Fibroblast of peridontal ligament (primary cell): ENCODE results near the gene TXNL4B.
"Not testable (repeated sequence)": the region's sequence is repeated elsewhere in the genome, so short reads cannot be mapped to it uniquely, and the experiment has no call there.

ENCODE experiments used
- DNase-seq: peaks from one replicate; pipeline ENCODE4 v3.0.0-alpha.2; 2010; ENCODE audit errors: extremely low read depth

Gene TXNL4B

DNA sequence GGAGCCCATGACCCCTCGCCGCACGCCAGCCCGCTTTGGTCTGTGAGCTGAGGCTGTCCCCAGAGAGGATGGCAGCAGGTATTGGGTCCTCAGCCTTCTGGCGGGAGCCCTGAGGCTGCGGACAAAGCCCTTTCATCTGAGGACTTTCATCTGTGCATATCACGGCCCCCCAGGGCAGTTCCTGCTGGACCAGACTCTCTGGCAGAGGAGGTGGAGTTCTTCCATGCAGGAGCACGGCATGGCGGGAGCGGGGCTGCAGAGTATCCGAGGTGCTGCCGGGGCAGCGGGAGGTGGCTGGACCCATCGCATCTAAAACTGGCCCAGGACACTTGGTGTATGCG lies 19.0 kb upstream of the TXNL4B start:
- no peak for DNase-seq

DNA sequence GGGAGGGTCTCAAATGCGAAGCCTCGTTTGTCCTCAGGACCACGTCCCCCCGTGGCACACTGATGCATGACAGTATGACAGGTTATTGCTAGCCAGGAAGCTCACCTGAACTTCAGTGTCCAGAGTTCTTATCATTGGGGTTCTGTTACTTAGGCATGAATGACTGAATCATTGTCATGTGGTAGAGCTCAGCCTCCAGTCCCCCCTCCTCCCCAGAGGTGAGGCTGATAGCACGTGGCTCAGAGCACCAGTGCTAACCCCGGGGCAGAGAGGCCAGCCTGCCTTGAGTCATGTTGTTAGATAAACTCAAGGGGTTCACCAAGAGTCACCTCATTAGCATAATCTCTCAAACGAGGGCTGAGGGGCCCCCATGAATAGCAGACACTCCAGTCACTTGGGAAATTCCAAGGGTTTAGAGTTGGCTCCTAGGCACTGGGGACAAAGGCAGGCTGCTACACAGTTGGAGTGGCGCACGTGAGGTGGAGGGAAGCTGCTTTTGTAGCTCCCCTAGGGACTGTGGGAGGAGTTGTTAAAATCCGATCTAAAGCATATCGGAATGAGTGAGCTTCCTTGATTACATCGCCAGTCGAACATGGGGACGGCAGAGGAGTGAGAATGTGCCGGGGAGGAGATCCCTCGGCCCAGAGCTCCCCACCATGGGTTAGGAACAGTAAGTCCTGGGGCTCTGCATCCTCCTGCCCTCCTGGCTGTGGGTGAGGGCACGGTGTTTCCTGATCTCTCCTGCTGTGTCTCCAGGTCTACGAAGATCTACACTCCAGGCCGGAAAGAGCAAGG lies 18.4 kb upstream of the TXNL4B start:
- DNase-seq = no peak

DNA sequence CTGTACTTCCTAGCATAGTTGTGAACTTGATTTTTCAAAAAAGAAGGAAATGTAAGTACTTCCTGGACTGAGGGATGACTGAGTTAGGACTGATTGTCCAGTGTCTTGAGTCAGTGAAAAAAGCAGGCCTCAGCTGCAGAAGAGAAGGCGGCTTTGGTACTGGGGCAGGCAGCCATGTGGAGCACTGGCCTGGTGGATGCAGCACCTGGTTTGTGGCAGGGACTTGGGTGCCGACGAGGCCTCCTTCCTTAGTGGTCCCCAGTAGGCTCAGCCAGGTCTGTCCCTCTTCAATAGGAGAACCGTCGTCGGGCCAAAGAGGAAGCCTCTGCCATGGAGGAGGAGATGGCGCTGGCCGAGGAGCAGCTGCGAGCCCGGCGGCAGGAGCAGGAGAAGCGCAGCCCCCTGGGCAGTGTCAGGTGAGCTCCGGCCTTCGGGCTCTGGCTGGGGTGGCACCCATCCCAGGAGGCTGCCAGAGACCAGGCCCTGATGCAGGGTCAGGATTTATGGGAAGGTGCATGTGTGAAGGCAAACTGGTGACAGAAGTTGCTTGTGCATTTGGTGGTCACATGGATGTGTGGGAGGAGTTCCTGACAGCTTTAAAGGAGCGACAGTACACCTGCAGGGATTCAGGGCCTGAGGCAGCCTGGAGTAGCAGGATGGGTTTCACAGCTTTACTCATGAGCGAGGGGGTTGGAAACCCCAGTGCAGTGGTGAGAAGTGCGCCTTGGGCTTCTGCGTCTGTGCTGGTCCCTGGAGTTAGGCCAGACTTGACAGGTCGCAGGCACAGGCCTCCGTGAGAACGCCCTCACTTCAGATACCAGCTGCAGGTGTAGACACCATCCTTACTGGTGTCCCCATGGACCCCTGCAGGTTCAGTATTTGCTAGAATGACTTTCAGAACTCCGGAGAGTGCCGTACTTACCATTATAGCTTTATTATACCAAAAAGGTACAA lies 17.5 kb upstream of the TXNL4B start:
- no peak for DNase-seq

DNA sequence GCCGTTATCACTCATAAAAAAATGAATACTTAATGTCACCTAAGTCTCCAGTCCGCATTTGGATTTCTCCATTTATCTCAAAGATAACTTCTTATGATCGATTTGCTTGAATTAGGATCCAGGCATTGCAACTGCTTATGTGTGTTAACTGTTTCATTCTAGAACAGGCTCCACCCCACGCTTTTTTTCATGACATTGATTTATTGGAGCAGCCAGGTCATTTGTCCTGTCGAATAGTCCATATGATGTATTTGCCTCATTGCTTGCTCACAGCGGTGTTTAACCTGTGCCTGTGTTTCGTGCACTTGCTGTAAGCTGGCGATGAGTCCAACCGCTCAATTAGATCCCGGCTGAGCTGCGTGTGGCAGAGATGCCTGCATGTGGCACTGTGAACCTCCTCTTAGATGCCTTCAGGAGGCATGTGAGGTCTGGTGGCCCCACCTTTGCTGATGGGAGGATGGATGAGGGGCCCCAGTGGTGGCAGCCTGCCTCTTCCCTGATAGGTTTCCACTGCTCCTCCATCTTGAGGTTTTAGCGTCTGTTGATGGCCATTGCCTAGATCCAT lies 16.6 kb upstream of the TXNL4B start:
- no peak for DNase-seq

DNA sequence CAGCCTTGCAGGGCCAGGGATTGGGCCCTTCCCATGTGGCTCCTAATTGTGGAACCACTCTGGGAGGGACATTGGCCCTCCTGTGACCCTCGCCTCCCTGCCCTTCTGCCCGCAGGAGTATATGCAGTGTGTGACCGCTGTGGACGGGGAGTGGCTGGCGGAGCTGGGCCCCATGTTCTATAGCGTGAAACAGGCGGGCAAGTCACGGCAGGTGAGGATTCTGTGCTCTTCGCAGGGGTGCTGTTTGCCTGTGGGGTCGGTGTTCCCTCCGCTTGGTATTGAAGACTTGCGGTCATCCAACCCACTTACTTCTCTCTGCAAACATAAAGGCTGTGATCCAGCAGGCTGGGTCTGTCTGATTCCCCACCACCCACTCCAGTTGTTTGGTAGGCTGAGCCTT lies 15.9 kb upstream of the TXNL4B start:
- DNase-seq = no peak

DNA sequence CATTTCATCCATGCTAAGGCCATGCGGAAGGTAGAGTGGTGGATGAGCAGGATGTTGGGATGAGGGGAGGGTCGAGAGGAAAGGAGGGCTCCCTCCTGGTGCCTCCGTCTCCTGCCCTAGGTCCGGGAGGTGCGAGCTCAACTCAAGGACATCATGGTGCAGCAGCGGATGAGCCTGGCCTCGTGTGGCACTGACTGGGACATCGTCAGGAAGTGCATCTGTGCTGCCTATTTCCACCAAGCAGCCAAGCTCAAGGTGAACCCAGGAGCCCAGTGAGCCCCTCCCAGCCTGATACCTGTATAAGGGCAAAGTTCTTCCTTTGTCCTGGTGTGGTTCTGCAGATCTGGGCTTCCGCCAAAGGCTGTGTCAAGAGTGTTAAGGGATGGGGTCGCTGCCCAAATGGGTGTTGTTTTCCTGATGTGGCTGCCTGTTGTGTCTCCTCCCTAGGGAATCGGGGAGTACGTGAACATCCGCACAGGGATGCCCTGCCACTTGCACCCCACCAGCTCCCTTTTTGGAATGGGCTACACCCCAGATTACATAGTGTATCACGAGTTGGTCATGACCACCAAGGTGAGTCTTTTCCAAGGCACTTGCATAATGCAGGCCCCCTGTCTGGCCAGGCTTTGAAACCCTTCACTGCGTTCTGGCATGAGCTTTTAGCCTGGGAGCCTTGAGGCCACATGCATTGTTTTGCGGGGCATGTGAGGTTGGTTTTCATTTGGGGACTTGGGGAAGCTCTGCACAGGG lies 15.1 kb upstream of the TXNL4B start:
- DNase-seq = no peak

DNA sequence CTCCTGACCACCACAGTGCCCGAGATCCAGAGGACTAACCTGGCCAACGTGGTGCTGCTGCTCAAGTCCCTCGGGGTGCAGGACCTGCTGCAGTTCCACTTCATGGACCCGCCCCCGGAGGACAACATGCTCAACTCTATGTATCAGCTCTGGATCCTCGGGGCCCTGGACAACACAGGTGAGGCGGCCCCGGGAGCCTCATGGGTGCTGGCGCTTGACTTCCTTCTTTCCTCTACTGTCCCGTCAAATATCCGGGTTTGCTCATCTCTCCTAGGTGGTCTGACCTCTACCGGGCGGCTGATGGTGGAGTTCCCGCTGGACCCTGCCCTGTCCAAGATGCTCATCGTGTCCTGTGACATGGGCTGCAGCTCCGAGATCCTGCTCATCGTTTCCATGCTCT lies 14.0 kb upstream of the TXNL4B start:
- no peak for DNase-seq

DNA sequence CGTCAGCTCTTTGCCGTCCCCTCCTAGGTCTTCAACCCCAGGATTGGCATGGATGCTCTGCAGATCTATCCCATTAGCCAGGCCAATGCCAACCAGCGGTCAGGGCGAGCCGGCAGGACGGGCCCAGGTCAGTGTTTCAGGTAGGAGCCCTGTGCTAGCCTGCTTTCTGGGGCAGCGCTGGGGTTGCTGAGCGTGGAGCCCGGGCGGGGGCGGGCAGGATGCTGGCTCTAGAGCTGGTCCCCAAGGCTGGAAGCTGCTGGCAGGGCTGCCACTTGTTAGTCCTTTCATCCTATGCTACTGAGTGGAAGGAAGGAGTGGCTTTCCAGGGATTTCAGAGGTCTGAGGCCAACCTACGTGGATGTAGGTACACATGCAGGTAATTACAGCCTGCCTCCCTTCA lies 12.6 kb upstream of the TXNL4B start:
- DNase-seq = no peak

DNA sequence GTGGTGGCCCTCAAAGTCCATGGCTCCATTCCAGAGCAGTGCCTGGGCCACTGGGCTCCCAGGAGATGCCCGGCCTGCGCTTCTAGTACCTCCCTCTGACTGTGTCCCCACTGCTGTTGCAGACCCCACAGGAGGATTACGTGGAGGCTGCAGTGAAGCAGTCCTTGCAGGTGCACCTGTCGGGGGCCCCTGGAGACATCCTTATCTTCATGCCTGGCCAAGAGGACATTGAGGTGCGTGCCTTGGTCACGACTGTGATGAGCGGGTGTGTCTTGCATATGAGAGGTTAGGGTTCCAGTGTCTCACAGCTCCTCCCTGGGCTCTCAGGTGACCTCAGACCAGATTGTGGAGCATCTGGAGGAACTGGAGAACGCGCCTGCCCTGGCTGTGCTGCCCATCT lies 11.5 kb upstream of the TXNL4B start:
- DNase-seq = no peak

DNA sequence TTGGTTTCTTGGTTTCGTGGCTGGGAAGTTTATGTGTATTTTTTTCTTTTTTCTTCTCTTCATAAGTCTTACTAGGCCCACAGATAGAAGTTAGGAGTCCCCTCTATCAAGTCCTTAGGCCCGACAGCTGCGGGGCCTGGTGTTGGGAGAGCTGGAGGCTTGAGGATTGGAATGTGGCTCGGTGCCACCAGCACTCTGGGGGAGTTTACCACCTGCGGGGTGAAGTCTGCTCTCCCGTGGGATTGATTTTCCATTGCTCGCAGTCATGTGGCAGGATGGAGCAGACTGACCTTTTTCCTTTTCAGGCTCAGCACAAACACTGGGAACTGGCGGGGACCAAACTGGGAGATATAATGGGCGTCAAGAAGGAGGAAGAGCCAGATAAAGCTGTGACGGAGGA lies 7.8 kb upstream of the TXNL4B start:
- DNase-seq = no peak

DNA sequence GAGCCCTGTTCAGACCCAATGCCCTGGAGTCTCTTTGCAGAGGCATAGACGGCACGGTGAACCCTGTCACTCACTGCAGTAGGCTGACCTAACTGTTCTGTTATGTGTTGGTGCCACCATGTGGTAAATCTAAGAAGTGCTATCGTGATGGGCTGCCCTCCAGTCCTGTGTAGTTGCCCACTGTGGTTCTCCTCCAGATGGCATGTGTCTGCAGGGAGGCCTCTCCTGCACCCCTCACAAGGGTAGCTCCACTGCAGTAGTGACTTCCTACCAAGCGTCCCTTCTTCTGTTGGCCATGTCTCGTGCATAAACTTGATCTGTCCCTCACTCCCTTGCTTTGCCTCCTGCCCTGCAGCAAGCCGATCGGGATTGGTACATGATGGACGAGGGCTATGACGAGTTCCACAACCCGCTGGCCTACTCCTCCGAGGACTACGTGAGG lies 6.0 kb upstream of the TXNL4B start:
- peak; percentile 54 for DNase-seq

DNA sequence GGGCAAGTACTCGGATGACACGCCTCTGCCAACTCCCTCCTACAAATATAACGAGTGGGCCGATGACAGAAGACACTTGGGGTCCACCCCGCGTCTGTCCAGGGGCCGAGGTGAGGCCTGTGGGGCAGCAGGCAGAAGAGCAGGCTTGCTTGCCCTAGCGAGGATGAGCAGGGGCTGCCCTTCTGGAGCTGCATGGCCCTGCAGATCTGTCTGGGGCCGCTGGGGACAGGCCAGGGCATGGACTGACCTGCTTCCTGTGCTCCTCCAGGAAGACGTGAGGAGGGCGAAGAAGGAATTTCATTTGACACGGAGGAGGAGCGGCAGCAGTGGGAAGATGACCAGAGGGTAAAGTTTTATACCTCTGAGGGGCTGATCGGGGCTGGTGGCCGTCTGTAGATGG lies 5.5 kb upstream of the TXNL4B start:
- DNase-seq = no peak

DNA sequence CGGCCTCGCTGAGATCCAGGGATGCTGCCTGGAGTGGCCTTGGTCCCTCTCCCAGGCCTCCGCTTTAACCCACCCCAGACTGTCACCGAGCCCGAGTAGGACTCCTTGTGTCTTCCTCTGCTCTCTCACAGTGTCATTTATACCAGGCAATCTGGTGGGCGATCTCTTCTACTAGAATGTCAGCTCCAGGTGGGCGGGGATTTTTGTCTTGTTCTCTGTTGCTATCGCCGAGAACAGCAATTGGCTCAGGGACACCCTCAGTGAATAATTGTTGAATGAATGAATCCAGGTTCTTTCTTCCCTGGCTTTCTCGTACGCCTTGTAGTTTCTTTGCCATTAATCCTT lies 818 bp upstream of the TXNL4B start:
- no peak for DNase-seq

DNA sequence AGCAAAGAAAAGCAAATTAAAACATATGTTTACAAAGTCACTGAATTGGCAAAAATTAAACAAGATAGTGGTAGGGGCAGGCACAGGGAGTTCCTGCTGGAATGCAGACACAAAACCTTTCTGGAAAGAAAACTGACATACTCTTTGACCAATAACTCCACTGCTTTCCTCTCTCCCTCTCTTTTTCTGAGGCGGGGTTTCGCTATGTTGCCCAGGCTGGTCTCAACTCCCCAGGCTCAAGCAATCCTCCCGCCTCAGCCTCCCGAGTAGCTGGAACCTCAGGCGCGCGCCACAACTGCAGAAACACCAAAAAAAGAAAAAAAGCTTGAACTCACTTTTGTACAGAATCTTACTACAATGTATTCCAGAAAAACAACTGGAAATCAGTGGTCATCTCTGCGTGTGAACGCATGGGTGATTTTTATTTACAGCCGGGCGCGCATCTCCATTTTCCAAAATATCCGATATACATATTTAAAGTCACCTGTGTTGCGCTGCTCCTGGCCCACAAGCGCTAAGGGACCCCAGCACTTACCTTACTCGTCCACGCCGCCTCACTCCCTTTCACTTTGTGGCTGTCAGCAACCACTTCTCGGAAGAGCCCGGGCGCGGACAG lies 480 bp downstream of the TXNL4B start:
- DNase-seq = peak; percentile 73

DNA sequence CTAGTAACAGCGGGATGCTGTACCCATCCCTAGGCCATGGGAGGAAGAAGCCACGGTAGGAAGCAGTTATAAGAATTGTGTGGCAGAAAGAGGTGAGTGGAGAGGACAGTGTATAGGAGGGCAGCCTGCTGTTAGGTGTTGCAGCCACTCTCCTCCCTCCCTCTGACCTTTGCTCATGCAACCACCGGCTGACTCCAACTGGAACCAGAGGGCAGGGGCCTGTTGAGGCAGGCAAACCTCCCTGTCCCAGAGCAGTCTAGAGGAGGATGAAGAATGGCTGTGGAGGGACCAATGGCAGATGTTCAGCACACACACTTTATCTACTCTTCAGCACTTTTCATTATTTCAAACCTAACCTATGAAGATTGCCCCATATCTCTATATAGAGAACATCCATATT lies 2.2 kb downstream of the TXNL4B start:
- no peak for DNase-seq

DNA sequence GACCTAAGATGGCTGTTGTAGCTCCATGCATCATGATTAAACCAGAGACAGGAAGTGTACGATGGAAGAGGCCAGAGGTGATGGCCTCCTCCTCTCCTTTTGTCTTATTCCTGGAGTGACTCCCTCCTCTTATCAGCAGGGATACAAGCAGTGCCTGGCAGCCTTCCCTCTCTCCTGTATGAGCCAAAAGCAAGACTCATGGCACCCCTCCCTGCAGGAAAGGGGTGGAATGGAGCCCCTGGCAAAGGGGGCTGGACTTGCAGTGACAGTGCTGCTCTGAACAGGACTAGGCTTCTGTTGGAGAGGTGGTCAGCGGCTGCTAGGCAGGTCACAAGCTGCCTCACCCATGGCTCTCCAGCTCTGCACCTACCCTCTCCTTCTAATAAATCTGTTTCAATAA lies 8.4 kb downstream of the TXNL4B start:
- DNase-seq = no peak

DNA sequence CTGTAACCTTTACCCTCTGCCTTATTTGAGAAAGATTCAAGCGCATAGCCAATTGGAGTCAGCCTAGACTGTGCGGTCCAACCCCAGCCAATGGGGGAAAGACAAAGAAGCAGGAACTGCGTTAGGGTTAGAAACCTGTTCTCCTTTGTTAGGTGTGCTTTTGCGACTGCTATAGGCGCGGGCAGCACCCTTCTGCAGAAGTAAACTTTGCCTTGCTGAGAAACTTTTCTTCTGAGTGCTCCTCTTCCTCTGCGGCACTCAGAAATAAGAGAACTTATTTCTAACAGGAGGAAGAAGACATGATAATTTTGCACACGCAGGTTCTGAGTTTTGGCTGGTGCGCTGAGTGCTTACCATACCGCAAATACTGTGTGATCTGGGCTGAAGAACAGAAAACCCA lies 9.0 kb downstream of the TXNL4B start:
- DNase-seq = no peak

DNA sequence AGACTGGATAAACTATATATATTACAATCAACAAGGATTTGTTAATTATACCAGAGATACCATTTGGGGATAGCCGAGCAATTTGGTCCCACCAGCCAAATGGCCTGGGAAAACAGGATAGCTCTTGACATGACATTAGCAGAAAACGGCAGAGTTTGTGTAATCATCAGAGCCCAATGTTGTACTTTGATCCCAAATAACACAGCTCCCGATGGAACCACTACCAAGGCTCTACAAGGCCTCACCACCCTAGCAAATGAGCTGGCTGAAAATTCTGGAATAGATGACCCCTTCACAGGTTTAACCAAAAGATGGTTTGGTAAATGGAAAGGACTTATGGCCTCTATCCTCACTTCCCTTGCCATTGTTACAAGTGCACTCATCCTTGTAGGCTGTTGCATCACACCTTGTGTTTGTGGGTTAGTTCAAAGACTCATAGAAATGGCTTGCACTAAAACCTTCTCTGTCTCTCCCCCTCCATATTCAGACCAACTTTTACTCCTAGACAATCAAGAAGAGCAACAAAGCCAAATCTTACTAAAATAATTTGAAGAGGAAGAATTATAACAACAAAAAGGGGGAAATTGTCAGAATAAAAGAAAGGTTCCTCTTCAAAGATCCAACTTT lies 9.5 kb downstream of the TXNL4B start:
- DNase-seq = no peak

DNA sequence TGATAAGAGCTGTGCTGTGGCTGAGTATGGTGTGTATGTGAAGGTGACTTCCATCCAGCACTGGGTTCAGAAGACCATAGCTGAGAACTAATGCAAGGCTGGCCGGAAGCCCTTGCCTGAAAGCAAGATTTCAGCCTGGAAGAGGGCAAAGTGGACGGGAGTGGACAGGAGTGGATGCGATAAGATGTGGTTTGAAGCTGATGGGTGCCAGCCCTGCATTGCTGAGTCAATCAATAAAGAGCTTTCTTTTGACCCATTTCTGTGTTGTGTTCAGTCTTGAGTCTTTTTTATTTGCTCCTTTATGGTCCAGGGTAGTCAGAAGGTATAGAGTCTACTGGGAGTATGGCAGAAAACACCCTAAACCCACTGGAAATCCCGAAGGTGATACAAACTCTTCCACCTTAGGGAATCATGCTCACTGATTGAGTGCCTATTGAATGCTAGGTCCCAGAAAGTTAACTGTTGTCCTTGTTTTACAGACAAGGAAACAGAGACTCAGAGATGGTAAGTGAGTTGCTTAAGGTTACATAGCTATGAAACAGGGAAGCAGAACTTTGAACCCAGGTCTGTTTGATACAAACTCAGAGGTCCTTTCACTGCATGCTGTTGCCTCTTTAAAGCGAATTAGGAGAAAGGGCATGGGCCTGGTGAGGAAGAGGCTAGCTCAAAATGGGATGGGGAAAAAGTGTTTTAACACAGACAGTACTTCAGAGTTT lies 16.3 kb downstream of the TXNL4B start:
- DNase-seq = not testable (repeated sequence)

DNA sequence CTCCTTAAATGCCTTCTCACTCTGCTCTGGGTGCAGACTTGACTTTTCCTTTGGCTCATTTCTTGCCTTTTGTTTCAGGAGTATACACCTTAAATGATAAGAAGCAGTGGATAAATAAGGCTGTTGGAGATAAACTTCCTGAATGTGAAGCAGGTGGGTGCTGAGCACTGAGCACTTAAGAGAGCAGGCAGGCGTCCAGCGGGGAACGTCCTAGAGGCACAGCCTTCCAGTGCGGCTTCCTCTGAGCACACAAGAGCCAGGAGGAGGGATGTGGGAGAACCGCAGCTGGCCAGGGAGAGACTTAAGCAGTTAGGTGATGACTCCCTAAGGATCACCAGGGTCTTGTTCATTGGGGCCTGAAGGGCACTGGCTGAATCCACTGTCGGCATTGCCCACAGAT lies 18.4 kb downstream of the TXNL4B start:
- not testable (repeated sequence) for DNase-seq
